ENCODE results near the gene MYH6. TPM values are rescaled to one million over a fixed set of nuclear protein-coding genes. Genes with fewer than 3 reads are reported as not detected.
"Not testable (repeated sequence)": the region's sequence is repeated elsewhere in the genome, so short reads cannot be mapped to it uniquely, and the experiment has no call there.

Gene MYH6
- total RNA-seq, 1 donor from 2014 or later: not detected

DNA sequence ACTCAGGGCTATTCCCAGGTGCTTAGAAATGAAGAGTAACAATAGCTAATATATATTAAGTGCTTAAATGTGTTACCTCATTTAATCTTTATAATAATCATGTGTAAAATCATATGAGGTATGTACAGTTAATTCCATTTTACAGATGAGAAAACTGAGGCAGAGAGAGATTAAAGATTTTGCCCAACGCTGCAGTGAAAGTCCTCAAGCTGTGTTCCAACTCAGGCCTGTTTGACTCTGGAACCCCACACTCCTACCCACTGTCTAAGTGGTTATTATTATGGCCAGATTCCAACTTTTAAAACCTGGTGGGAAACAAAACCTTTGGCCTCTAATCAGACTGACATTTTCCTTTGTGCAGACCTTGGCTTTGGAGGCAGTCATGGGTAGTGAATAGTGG, 21.1 kb downstream of the MYH6 start:
- Histone ChIP-seq H3K27ac (ENCODE audit: low read depth, low read length) (no peak overlapping the region), H3K4me1 (ENCODE audit: insufficient read depth, low read length) (no peaks in the 10 kb centered on the region), H3K4me3 (ENCODE audit: insufficient read depth, low read depth, low read length) (no peak overlapping the region), H3K27me3 (ENCODE audit: insufficient read depth, low read length) (peaks cover 6% of the 10 kb centered on the region), H2AFZ (ENCODE audit: low read depth, low read length) (no peak overlapping the region), H3K79me2 (ENCODE audit: insufficient read depth, low read length) (no peaks in the 10 kb centered on the region), H4K20me1 (ENCODE audit: insufficient read depth, low read length) (no peaks in the 10 kb centered on the region), H3K9me3 (ENCODE audit: insufficient read depth, low read depth, low read length) (no peaks in the 10 kb centered on the region), H3K36me3 (ENCODE audit: insufficient read depth, low read length) (no peaks in the 10 kb centered on the region), H3K9ac (ENCODE audit: low read length) (no peak overlapping the region), H3K4me2 (ENCODE audit: low read length) (no peak overlapping the region)
- DNase-seq (ENCODE audit: low read depth): no peak
- Mint-ChIP-seq H3K27me3 (ENCODE audit: low read depth, unreplicated experiment) (peaks cover 58% of the 10 kb centered on the region), H3K9me3 (ENCODE audit: unreplicated experiment) (peaks cover 4% of the 10 kb centered on the region), H3K36me3 (ENCODE audit: low read depth, unreplicated experiment) (peaks cover under 1% of the 10 kb centered on the region), H3K27ac (ENCODE audit: unreplicated experiment) (no peak overlapping the region), H3K4me3 (ENCODE audit: unreplicated experiment) (no peak overlapping the region), H3K4me1 (ENCODE audit: low read depth, unreplicated experiment) (peaks cover 3% of the 10 kb centered on the region)
- no peak for FAIRE-seq
- TF ChIP-seq, protein P1, sequence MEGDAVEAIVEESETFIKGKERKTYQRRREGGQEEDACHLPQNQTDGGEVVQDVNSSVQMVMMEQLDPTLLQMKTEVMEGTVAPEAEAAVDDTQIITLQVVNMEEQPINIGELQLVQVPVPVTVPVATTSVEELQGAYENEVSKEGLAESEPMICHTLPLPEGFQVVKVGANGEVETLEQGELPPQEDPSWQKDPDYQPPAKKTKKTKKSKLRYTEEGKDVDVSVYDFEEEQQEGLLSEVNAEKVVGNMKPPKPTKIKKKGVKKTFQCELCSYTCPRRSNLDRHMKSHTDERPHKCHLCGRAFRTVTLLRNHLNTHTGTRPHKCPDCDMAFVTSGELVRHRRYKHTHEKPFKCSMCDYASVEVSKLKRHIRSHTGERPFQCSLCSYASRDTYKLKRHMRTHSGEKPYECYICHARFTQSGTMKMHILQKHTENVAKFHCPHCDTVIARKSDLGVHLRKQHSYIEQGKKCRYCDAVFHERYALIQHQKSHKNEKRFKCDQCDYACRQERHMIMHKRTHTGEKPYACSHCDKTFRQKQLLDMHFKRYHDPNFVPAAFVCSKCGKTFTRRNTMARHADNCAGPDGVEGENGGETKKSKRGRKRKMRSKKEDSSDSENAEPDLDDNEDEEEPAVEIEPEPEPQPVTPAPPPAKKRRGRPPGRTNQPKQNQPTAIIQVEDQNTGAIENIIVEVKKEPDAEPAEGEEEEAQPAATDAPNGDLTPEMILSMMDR (IDR thresholded peaks at IDR 0.05; ENCODE audit: insufficient read depth, low read depth, low read length): no peak
- no peak for TF ChIP-seq EZH2 (IDR thresholded peaks at IDR 0.05; ENCODE audit: insufficient read depth, low read length)

DNA sequence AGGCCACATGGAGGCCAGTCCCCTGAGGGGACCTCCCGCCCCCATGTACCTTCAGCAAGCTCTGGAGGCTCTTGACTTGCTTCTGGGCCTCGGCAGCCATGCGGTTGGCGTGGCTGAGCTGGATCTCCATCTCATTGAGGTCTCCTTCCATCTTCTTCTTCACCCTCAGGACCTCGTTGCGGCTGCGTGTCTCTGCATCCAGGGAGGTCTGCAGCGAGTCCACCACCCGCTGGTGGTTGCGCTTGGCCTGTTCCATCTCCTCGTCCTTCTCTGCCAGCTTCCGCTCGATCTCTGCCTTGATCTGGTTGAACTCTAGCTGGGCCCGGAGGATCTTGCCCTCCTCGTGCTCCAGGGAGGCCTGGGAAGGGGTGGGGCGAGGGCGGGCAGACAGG, 21.8 kb downstream of the MYH6 start:
- H3K4me1 ChIP-seq (ENCODE audit: insufficient read depth, low read length); H3K27ac Mint-ChIP-seq (ENCODE audit: unreplicated experiment); H3K9me3 ChIP-seq (ENCODE audit: insufficient read depth, low read depth, low read length); FAIRE-seq; H3K9ac ChIP-seq (ENCODE audit: low read length); H3K9me3 Mint-ChIP-seq (ENCODE audit: unreplicated experiment); H3K4me1 Mint-ChIP-seq (ENCODE audit: low read depth, unreplicated experiment); H3K27ac ChIP-seq (ENCODE audit: low read depth, low read length); H3K4me3 ChIP-seq (ENCODE audit: insufficient read depth, low read depth, low read length); H3K79me2 ChIP-seq (ENCODE audit: insufficient read depth, low read length); H3K36me3 ChIP-seq (ENCODE audit: insufficient read depth, low read length); H3K36me3 Mint-ChIP-seq (ENCODE audit: low read depth, unreplicated experiment); H3K4me3 Mint-ChIP-seq (ENCODE audit: unreplicated experiment); H3K4me2 ChIP-seq (ENCODE audit: low read length); H2AFZ ChIP-seq (ENCODE audit: low read depth, low read length); H4K20me1 ChIP-seq (ENCODE audit: insufficient read depth, low read length); DNase-seq (ENCODE audit: low read depth); H3K27me3 ChIP-seq (ENCODE audit: insufficient read depth, low read length): not testable (repeated sequence)
- peaks cover 59% of the 10 kb centered on the region for H3K27me3 Mint-ChIP-seq (ENCODE audit: low read depth, unreplicated experiment)

- no peak for TF ChIP-seq EZH2 (IDR thresholded peaks at IDR 0.05; ENCODE audit: insufficient read depth, low read length)
- TF ChIP-seq, protein P1 (IDR thresholded peaks at IDR 0.05; ENCODE audit: insufficient read depth, low read depth, low read length): no peak
- H3K9ac ChIP-seq (ENCODE audit: low read length): no peak overlapping the region
- no peak overlapping the region for H3K4me3 Mint-ChIP-seq (ENCODE audit: unreplicated experiment)
- H3K27ac Mint-ChIP-seq (ENCODE audit: unreplicated experiment): no peak overlapping the region
- no peaks in the 10 kb centered on the region for H3K4me1 ChIP-seq (ENCODE audit: insufficient read depth, low read length)
- H3K36me3 Mint-ChIP-seq (ENCODE audit: low read depth, unreplicated experiment): peaks cover 3% of the 10 kb centered on the region
- no peak overlapping the region for H3K4me3 ChIP-seq (ENCODE audit: insufficient read depth, low read depth, low read length)
- no peaks in the 10 kb centered on the region for H3K9me3 ChIP-seq (ENCODE audit: insufficient read depth, low read depth, low read length)
- no peak overlapping the region for H3K27ac ChIP-seq (ENCODE audit: low read depth, low read length)
- no peaks in the 10 kb centered on the region for H3K36me3 ChIP-seq (ENCODE audit: insufficient read depth, low read length)
- peaks cover 4% of the 10 kb centered on the region for H3K27me3 ChIP-seq (ENCODE audit: insufficient read depth, low read length)
- no peak for FAIRE-seq
- H2AFZ ChIP-seq (ENCODE audit: low read depth, low read length): no peak overlapping the region
- no peak for DNase-seq (ENCODE audit: low read depth)
- no peak overlapping the region for H3K4me2 ChIP-seq (ENCODE audit: low read length)
- peaks cover 4% of the 10 kb centered on the region for H3K9me3 Mint-ChIP-seq (ENCODE audit: unreplicated experiment)
- no peaks in the 10 kb centered on the region for H4K20me1 ChIP-seq (ENCODE audit: insufficient read depth, low read length)
- peaks cover 3% of the 10 kb centered on the region for H3K4me1 Mint-ChIP-seq (ENCODE audit: low read depth, unreplicated experiment)
- H3K27me3 Mint-ChIP-seq (ENCODE audit: low read depth, unreplicated experiment): peaks cover 59% of the 10 kb centered on the region
- H3K79me2 ChIP-seq (ENCODE audit: insufficient read depth, low read length): no peaks in the 10 kb centered on the region
Observed at GRCh38 chr14:23385642-23386265, 22.3 kb downstream of the MYH6 start.
